Keratinocyte (primary cell): ENCODE data around the gene KCNQ2. TPM values are rescaled to one million over a fixed set of nuclear protein-coding genes. Genes with fewer than 3 reads are reported as not detected.

Experiments used
- DNase-seq: peaks from one replicate; pipeline ENCODE4 v3.0.0-alpha.2; 2011; ENCODE audit warnings: low read depth, missing footprints, low spot score
- FAIRE-seq: peaks from 2 replicates; lab custom pipeline; 2011; peaks lifted over from hg19 to GRCh38; lab: Jason Lieb, UNC
- H2AFZ ChIP-seq: 2 replicates; pipeline ENCODE4 v1.6.0; 2012; ENCODE audit warnings: low read length, control low read depth, inconsistent platforms; ENCODE audit not compliant: control insufficient read depth
- H3K27ac ChIP-seq: 2 replicates; pipeline ENCODE4 v1.5.1; 2011; ENCODE audit warnings: low read length; ENCODE audit not compliant: control insufficient read depth, insufficient read depth
- H3K27me3 ChIP-seq: 3 replicates; pipeline ENCODE4 v1.6.0; 2011; ENCODE audit warnings: low read length; ENCODE audit not compliant: control insufficient read depth, insufficient read depth; ENCODE audit errors: extremely low read depth
- H3K36me3 ChIP-seq, 2 experiments: 2 replicates in 1 of 2; 3 replicates in 1 of 2; pipeline ENCODE4 v1.5.1; 2011; ENCODE audit warnings: low read length in 2 of 2, mild to moderate bottlenecking in 1 of 2; ENCODE audit not compliant: control insufficient read depth in 2 of 2, insufficient read depth in 2 of 2; ENCODE audit errors: extremely low read depth in 1 of 2
- H3K4me1 ChIP-seq: 3 replicates; pipeline ENCODE4 v1.5.1; 2011; ENCODE audit warnings: low read length; ENCODE audit not compliant: control insufficient read depth, insufficient read depth; ENCODE audit errors: extremely low read depth
- H3K4me2 ChIP-seq: 3 replicates; pipeline ENCODE4 v1.6.0; 2011; ENCODE audit warnings: low read depth, low read length; ENCODE audit not compliant: control insufficient read depth, insufficient read depth; ENCODE audit errors: extremely low read depth
- H3K4me3 ChIP-seq, 3 experiments: fragments of 200-600 bp in 1 of 3; sonication (generic) in 1 of 3; 2 replicates in 2 of 3; 3 replicates in 1 of 3; pipeline ENCODE4 v1.5.1; 2011 to 2016; ENCODE audit warnings: low read length in 3 of 3, mild to moderate bottlenecking in 3 of 3, control low read depth in 2 of 3, inconsistent platforms in 1 of 3, low read depth in 1 of 3, mixed read lengths in 1 of 3, mixed run types in 1 of 3, moderate library complexity in 1 of 3; ENCODE audit not compliant: control insufficient read depth in 2 of 3, insufficient read depth in 2 of 3; ENCODE audit errors: extremely low read depth in 1 of 3
- H3K79me2 ChIP-seq: 2 replicates; pipeline ENCODE4 v1.6.0; 2012; ENCODE audit warnings: low read length; ENCODE audit not compliant: control insufficient read depth, insufficient read depth
- H3K9ac ChIP-seq: 3 replicates; pipeline ENCODE4 v1.6.0; 2011; ENCODE audit warnings: low read length; ENCODE audit not compliant: control insufficient read depth, insufficient read depth; ENCODE audit errors: extremely low read depth
- H3K9me1 ChIP-seq: 3 replicates; pipeline ENCODE4 v1.6.0; 2011; ENCODE audit warnings: low read length; ENCODE audit not compliant: control insufficient read depth, insufficient read depth; ENCODE audit errors: extremely low read depth
- H3K9me3 ChIP-seq: 2 replicates; pipeline ENCODE4 v1.5.1; 2012; ENCODE audit warnings: low read depth, low read length; ENCODE audit not compliant: control insufficient read depth
- H4K20me1 ChIP-seq: 3 replicates; pipeline ENCODE4 v1.6.0; 2011; ENCODE audit warnings: low read length; ENCODE audit not compliant: control insufficient read depth, insufficient read depth; ENCODE audit errors: extremely low read depth
- CTCF ChIP-seq, 3 experiments: IDR thresholded peaks in 1 of 3; conservative IDR thresholded peaks in 1 of 3; optimal IDR thresholded peaks in 1 of 3; 2 replicates in 2 of 3; 3 replicates in 1 of 3; pipeline versions ENCODE3 to v1.5.1; 2011; ENCODE audit warnings: low read length in 3 of 3, mild to moderate bottlenecking in 3 of 3, moderate library complexity in 2 of 3, control low read depth in 1 of 3, inconsistent platforms in 1 of 3; ENCODE audit not compliant: insufficient read depth in 2 of 3; ENCODE audit errors: extremely low read depth in 1 of 3
- EZH2 ChIP-seq: IDR thresholded peaks from one replicate; pipeline ENCODE4 v1.6.1; 2012; ENCODE audit warnings: inconsistent platforms, mild to moderate bottlenecking, low read length, moderate library complexity
- dilution Hi-C: fragments of 300-500 bp; cut with MboI; formaldehyde crosslinking; loops from one replicate; pipeline ENCODE4 v1.7.0; 2020; ENCODE audit warnings: low sequenced_read_pairs; ENCODE audit not compliant: extremely low pct_ligation_motif_present
- polyA plus RNA-seq, 5 experiments: library from polyadenylated mRNA; depleted of rRNA in 3 of 5; stranded (reverse) in 3 of 5; stranded (forward) in 1 of 5; unstranded in 1 of 5; fragments of >200 nt; gene quantifications; 1 replicate in 1 of 5; 2 replicates in 3 of 5; 3 replicates in 1 of 5; pipeline versions ENCODE4 v1.2.1 to v1.2.3, GENCODE V29; 2011 to 2012; ENCODE audit warnings: missing spikeins in 2 of 5, low read depth in 1 of 5, low replicate concordance in 1 of 5

Gene KCNQ2
- polyA plus RNA-seq, 1 donor (not counting 4 experiments of a cell fraction or from before 2014, with no cell fraction given): not detected

DNA sequence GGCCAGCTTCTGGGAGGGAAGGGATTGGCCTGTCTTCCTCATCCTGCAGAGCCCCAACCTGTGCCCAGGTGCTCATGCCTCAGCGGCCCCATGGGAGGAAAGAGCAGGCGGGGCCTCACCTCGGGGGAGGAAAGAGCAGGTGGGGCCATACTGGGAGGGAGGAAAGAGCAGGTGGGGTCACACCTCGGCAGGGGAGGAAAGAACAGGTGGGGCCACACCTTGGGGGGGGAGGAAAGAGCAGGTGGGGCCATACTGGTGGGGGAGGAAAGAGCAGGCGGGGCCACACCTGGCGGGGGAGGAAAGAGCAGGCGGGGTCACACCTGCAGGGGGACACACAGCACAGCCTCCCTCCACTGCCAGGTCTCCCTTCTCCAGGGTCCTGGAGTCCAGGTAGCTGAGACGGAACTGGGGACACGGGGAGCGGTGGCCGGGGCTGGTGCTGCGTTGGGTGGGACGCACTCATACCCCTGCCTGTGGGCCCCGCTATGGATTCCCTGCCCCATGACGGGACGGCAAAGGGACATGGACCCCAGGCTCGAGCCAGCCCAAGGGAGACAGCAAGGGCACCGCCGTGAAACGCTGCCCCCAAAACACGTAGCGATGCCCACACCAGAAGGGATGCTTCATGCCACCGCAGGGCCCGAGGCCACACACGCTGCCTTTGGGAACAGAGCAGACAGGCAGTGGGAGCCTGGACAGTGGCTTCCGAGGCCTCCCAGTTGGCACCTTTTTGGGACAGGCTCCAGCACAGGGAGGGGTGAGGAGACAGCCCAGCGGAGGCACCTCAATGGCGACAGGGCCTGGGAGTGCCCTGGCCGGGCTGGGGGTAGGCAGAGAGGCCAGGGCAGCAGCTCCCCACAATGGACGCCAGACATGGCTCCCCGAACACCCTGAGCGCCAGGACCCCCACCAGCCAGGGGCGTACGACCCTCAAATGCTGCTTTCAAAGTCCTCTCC, 68.0 kb downstream of the KCNQ2 start:
- Histone ChIP-seq H3K4me2 (no peak overlapping the region), H3K4me3 (no peak overlapping the region), H3K9ac (no peak overlapping the region), H3K9me3 (peaks cover 1% of the 10 kb centered on the region), H3K4me1 (no peaks in the 10 kb centered on the region), H3K9me1 (no peaks in the 10 kb centered on the region), H3K36me3 (no peaks in the 10 kb centered on the region), H4K20me1 (no peaks in the 10 kb centered on the region), H3K27me3 (peaks cover 10% of the 10 kb centered on the region), H2AFZ (no peak overlapping the region), H3K27ac (no peak overlapping the region), H3K79me2 (no peaks in the 10 kb centered on the region)
- no peak for FAIRE-seq
- DNase-seq: no peak
- dilution Hi-C loops: no loop called here
- TF ChIP-seq EZH2 (no peak), CTCF (optimal IDR thresholded peaks at IDR 0.05 in 1 of 3, IDR thresholded peaks at IDR 0.05 in 1 of 3, conservative IDR thresholded peaks at IDR 0.05 in 1 of 3; ENCODE audit: extremely low read depth in 1 of 3, insufficient read depth in 2 of 3, low read length in 3 of 3) (no peak)

DNA sequence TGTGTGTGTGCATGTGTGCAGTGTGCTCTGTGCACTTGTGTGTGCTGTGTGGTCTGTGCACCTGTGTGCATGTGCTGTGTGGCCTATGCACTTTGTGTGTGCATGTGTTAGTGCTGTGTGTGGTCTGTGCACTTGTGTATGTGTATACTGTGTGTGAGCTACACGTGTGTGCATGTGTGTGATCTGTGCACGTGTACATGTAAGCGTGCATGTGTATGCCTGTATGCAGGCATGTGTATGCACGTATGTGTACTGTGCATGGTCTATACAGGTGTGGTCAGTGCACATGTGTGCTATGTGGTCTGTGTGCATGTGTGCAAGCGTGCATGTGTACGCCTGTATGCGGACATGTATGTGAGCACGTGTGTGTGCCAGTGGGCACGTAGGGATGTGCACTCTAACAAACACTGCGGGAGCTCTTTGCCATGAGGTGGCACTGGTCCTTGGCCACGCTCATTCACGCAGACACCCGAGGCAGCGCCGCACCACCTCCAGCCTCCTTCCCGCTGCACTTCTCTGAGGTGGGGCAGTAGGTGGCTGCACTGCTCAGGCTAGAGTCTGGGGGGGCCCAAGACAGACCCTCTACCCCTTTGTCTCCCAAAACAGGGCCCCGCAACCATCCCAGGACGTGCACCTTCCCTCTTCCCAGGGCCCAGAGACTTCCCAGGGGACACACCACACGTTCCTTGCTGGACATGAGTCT, 68.9 kb downstream of the KCNQ2 start:
- no peaks in the 10 kb centered on the region for H3K79me2 ChIP-seq
- FAIRE-seq: no peak
- dilution Hi-C loops: no loop called here

More for the DNA sequence above, 68.9 kb downstream of the KCNQ2 start:
- Histone ChIP-seq H3K4me3 (no peak overlapping the region), H3K9me3 (no peaks in the 10 kb centered on the region), H3K27me3 (peaks cover 10% of the 10 kb centered on the region), H3K4me2 (no peak overlapping the region), H3K4me1 (no peaks in the 10 kb centered on the region), H3K27ac (no peak overlapping the region), H4K20me1 (no peaks in the 10 kb centered on the region), H3K36me3 (no peaks in the 10 kb centered on the region), H3K9me1 (no peaks in the 10 kb centered on the region), H3K9ac (no peak overlapping the region), H2AFZ (no peak overlapping the region)
- no peak for TF ChIP-seq CTCF (optimal IDR thresholded peaks at IDR 0.05 in 1 of 3, IDR thresholded peaks at IDR 0.05 in 1 of 3, conservative IDR thresholded peaks at IDR 0.05 in 1 of 3; ENCODE audit: extremely low read depth in 1 of 3, insufficient read depth in 2 of 3, low read length in 3 of 3)
- no peak for DNase-seq
